K562 (cell line): ENCODE results near the gene POU2F1. TPM values are rescaled to one million over a fixed set of nuclear protein-coding genes. Genes with fewer than 3 reads are reported as not detected.

Source experiments
- ATAC-seq: fragments of 200-7000 bp; cut with Tn5 transposase; 3 replicates; pipeline ENCODE4 v1.9.1; 2020; ENCODE audit warnings: moderate library complexity
- BruUV-seq: library from RNA; stranded (reverse); fragments of 400-500 nt; replicated peaks from 2 replicates; lab custom pipeline; 2021; lab: Mats Ljungman, UMichigan
- CTCF ChIA-PET: fragments of 300-600 bp; formaldehyde crosslinking; extraction: SDS; loops from one replicate; lab custom pipeline; 2021; ENCODE audit warnings: low intra/inter-chr PET ratio; lab: Yijun Ruan, JAX
- POLR2A ChIA-PET: fragments of 300-600, 350-650 bp; sonication (Branson Sonifier 250); formaldehyde crosslinking; extraction: SDS; loops from one replicate; lab custom pipeline; 2021; ENCODE audit warnings: antibody characterized with exemption, inconsistent platforms; lab: Yijun Ruan, JAX
- DNase-seq, 4 experiments: peaks; one replicate each; pipeline versions ENCODE4 v3.0.0 to v3.0.0-alpha.2; 2011 to 2018; ENCODE audit warnings: low spot score in 3 of 4, mixed read lengths in 3 of 4; ENCODE audit errors: extremely low read depth in 1 of 4
- FAIRE-seq: peaks from 2 replicates; lab custom pipeline; 2011; peaks lifted over from hg19 to GRCh38; lab: Jason Lieb, UNC
- H2AFZ ChIP-seq: 2 replicates; pipeline ENCODE4 v1.6.0; 2011; ENCODE audit warnings: low read depth, low read length, control low read depth, inconsistent platforms
- H3K27ac ChIP-seq: fragments of 200-600 bp; 3 replicates; pipeline ENCODE4 v1.8.0; 2011; ENCODE audit warnings: low read depth, mild to moderate bottlenecking, control low read depth, inconsistent platforms, low read length, moderate library complexity, mixed read lengths; ENCODE audit errors: extremely low read depth
- H3K27me3 ChIP-seq, 2 experiments: fragments of 300-600 bp in 1 of 2; 2 replicates in 1 of 2; 3 replicates in 1 of 2; pipeline versions ENCODE4 v1.6.0 to v1.8.0; 2011; ENCODE audit warnings: inconsistent platforms in 2 of 2, low read length in 2 of 2, mild to moderate bottlenecking in 1 of 2, mixed read lengths in 1 of 2, moderate library complexity in 1 of 2; ENCODE audit not compliant: control insufficient read depth in 2 of 2, insufficient read depth in 2 of 2
- H3K36me3 ChIP-seq: fragments of 300-600 bp; 3 replicates; pipeline ENCODE4 v1.8.0; 2011; ENCODE audit warnings: mild to moderate bottlenecking, low read length, inconsistent platforms; ENCODE audit not compliant: control insufficient read depth, insufficient read depth
- H3K4me1 ChIP-seq, 2 experiments: fragments of 200-600 bp in 1 of 2; replicated peaks in 1 of 2; 2 replicates in 1 of 2; 3 replicates in 1 of 2; pipeline versions ENCODE4 v1.5.1 to v1.8.0; 2011; ENCODE audit warnings: inconsistent platforms in 2 of 2, low read length in 2 of 2, mild to moderate bottlenecking in 1 of 2, mixed read lengths in 1 of 2, moderate library complexity in 1 of 2; ENCODE audit not compliant: control insufficient read depth in 2 of 2, insufficient read depth in 2 of 2
- H3K4me2 ChIP-seq: 2 replicates; pipeline ENCODE4 v1.6.1; 2011; ENCODE audit warnings: low read length, control low read depth, inconsistent platforms, mixed read lengths; ENCODE audit not compliant: insufficient read depth
- H3K4me3 ChIP-seq: fragments of 200-600 bp; sonication (generic), shearing (Covaris generic); 2 replicates; pipeline ENCODE4 v1.5.1; 2016; ENCODE audit warnings: control low read depth, inconsistent platforms
- H3K79me2 ChIP-seq: fragments of 200-600 bp; 3 replicates; pipeline ENCODE4 v1.8.0; 2011; ENCODE audit warnings: low read length, inconsistent platforms; ENCODE audit not compliant: control insufficient read depth, insufficient read depth
- H3K9ac ChIP-seq, 2 experiments: 2 replicates each; pipeline versions ENCODE4 v1.6.0 to v1.6.1; 2011; ENCODE audit warnings: low read depth in 2 of 2, low read length in 2 of 2, control low read depth in 1 of 2, inconsistent platforms in 1 of 2, mild to moderate bottlenecking in 1 of 2, mixed read lengths in 1 of 2; ENCODE audit not compliant: insufficient read depth in 1 of 2
- H3K9me1 ChIP-seq: one replicate; pipeline ENCODE4 v1.6.0; 2011; ENCODE audit warnings: inconsistent platforms, mild to moderate bottlenecking, low read length, moderate library complexity; ENCODE audit not compliant: control insufficient read depth, insufficient read depth
- H3K9me3 ChIP-seq: replicated peaks from 2 replicates; pipeline ENCODE4 v1.5.1; 2011; ENCODE audit warnings: low read depth, low read length, inconsistent platforms; ENCODE audit not compliant: control insufficient read depth, insufficient read depth
- H4K20me1 ChIP-seq: replicated peaks from 2 replicates; pipeline ENCODE4 v1.6.1; 2011; ENCODE audit warnings: low read length, inconsistent platforms, mixed read lengths; ENCODE audit not compliant: control insufficient read depth, insufficient read depth
- ARHGAP35 ChIP-seq: fragments of 450-650 bp; IDR thresholded peaks from 2 replicates; pipeline ENCODE4 v1.6.1; 2018; ENCODE audit not compliant: partially characterized antibody
- BACH1 ChIP-seq: fragments of 200-800 bp; sonication (Bioruptor generic); IDR thresholded peaks from 2 replicates; pipeline ENCODE4 v1.6.1; 2016; ENCODE audit warnings: missing genetic modification characterization, missing compliant biosample characterization
- CHD1 ChIP-seq: fragments of 200-600 bp; sonication (generic); IDR thresholded peaks from one replicate; pipeline ENCODE4 v1.6.1; 2012; ENCODE audit warnings: mild to moderate bottlenecking, moderate library complexity, low read length, inconsistent platforms
- GATAD2A ChIP-seq: fragments of 450-650 bp; IDR thresholded peaks from 2 replicates; pipeline ENCODE4 v1.6.1; 2017
- KDM2B ChIP-seq: fragments of 250-450 bp; sonication (Bioruptor Pico); IDR thresholded peaks from 2 replicates; pipeline ENCODE4 v1.8.0; 2021; ENCODE audit warnings: mild to moderate bottlenecking, moderate library complexity
- MCM7 ChIP-seq, 2 experiments: fragments of 450-650 bp; IDR thresholded peaks; 2 replicates each; pipeline ENCODE4 v1.6.1; 2016 to 2018
- PTTG1 ChIP-seq: fragments of 450-650 bp; IDR thresholded peaks from 2 replicates; pipeline ENCODE4 v1.6.1; 2016; ENCODE audit warnings: low read depth, mild to moderate bottlenecking, missing genetic modification characterization, missing compliant biosample characterization
- TCFL5 ChIP-seq: fragments of 250-450 bp; sonication (Bioruptor Pico); conservative IDR thresholded peaks from 2 replicates; pipeline ENCODE4 v1.6.1; 2021; ENCODE audit warnings: mild to moderate bottlenecking, moderate library complexity, matching md5 sums
- ZC3H11A ChIP-seq: IDR thresholded peaks from 2 replicates; pipeline ENCODE4 v1.6.1; 2012; ENCODE audit warnings: low read depth, low read length, improper control_type of control experiment
- ZKSCAN3 ChIP-seq: fragments of 250-450 bp; sonication (Bioruptor Pico); IDR thresholded peaks from 2 replicates; pipeline ENCODE4 v1.4.0; 2020
- ZNF586 ChIP-seq: fragments of 450-650 bp; formaldehyde crosslinking; conservative IDR thresholded peaks from 2 replicates; pipeline ENCODE4 v1.4.0; 2020; ENCODE audit warnings: mild to moderate bottlenecking, moderate library complexity
- ZSCAN32 ChIP-seq: fragments of 450-650 bp; formaldehyde crosslinking; IDR thresholded peaks from 2 replicates; pipeline ENCODE4 v1.4.0; 2020; ENCODE audit warnings: mild to moderate bottlenecking, moderate library complexity
- WGBS: fragments of 100-300 bp; shearing (Covaris generic); methylation state at CpG from one replicate; pipeline ENCODE4 v1.1.6; 2016; ENCODE audit warnings: low coverage, mixed read lengths; ENCODE audit not compliant: insufficient coverage; ENCODE audit errors: missing lambda C conversion rate; 5-methylcytosine and 5-hydroxymethylcytosine counted together
- in situ Hi-C: fragments of 300-500 bp; cut with MboI; formaldehyde crosslinking; loops from 4 replicates; pipeline ENCODE4 v1.15.0; 2018; ENCODE audit warnings: inconsistent platforms, mixed read lengths
- intact Hi-C: fragments of 100-400 bp; cut with micrococcal nuclease; formaldehyde crosslinking; loops from 2 replicates; pipeline ENCODE4 v1.14.2; 2022
- polyA plus RNA-seq, 8 experiments: library from polyadenylated mRNA; depleted of rRNA in 4 of 8; stranded (reverse) in 5 of 8; unstranded in 3 of 8; fragments of >200 nt; fragmentation: Nextera tagmentation in 2 of 8; fragmentation: Illumina TruSeq in 1 of 8; extraction: Ambion mirVana in 2 of 8; extraction: Trizol in 1 of 8; gene quantifications; 2 replicates each; pipeline versions ENCODE4 v1.2.1 to v1.2.3, GENCODE V29; 2011 to 2014; ENCODE audit warnings: inconsistent platforms in 1 of 8, missing spikeins in 1 of 8
- total RNA-seq, 7 experiments: library from RNA; depleted of rRNA in 6 of 7; stranded (reverse); fragments of >200 nt in 6 of 7; fragmentation: Illumina TruSeq in 2 of 7; extraction: Trizol in 2 of 7; gene quantifications; 2 replicates each; pipeline versions ENCODE4 v1.2.1 to v1.2.3, GENCODE V29; 2011 to 2021; ENCODE audit warnings: low replicate concordance in 1 of 7
- TF ChIP-seq, protein P1 (sequence below): fragments of 250-450 bp; sonication (Bioruptor Pico); IDR thresholded peaks from 2 replicates; pipeline ENCODE4 v1.8.0; 2022; ENCODE audit warnings: inconsistent platforms, mild to moderate bottlenecking, moderate library complexity, borderline replicate concordance
- TF ChIP-seq, protein P2 (sequence below): IDR thresholded peaks from 2 replicates; pipeline ENCODE4 v1.6.1; 2011; ENCODE audit not compliant: insufficient read length; ENCODE audit errors: extremely low read depth

Gene POU2F1
- total and polyA plus RNA-seq, 9 of the 15 experiments (the other 6 are each of a cell fraction or from before 2014, with no cell fraction given), result 2.6 to 22.3 (median 8.8) TPM

DNA sequence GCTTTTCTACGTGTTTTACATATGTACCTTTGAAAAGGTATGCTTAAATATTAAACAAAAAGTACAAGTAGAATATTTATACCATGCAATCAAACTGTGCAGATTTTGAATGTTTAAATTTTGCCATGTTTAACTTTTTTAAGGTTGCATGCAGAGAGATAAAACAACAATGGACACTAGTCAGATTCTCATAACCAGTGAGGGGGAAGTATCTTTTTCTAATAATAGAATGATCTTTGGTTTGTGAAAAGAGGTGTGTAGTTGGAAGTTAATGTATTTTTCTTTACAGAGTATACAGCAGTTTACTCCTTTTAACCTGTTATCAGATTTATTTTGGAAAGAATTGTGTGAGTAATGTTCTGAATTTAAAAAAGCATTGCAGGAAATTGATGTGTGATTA lies 27.1 kb downstream of the POU2F1 start:
- WGBS, result 55% methylated on average over 1 of the region's 1 CpG
- ATAC-seq (no peak), DNase-seq (no peak), FAIRE-seq (no peak)
- no peak overlapping the region for H3K9ac ChIP-seq
- intact Hi-C loops (loop anchor here (2.0 kb wide), 1 partner anchor 17 kb away; no protein-coding TSS in a partner anchor), in situ Hi-C loops (no loop called here)
- H3K27me3 ChIP-seq, result no peaks in the 10 kb centered on the region
- H3K9me1 ChIP-seq, result peaks cover 2% of the 10 kb centered on the region
- H3K4me1 ChIP-seq, result peaks cover 15 to 25% of the 10 kb centered on the region in 2 experiments
- no TSS peak for BruUV-seq
- H3K27ac ChIP-seq, result no peak overlapping the region
- no peak overlapping the region for H2AFZ ChIP-seq
- H3K4me2 ChIP-seq, result no peak overlapping the region
- H3K36me3 ChIP-seq, result 0 out of 3 replicates have a peak, but pooled peaks cover 2% of the 10 kb centered on the region
- H3K79me2 ChIP-seq, result peaks cover 83% of the 10 kb centered on the region
- CTCF ChIA-PET, result no interaction called here
- POLR2A ChIA-PET, result interaction anchor here (0.6 to 1.0 kb wide), 4 partner anchors 15 to 440 kb away, joined by 3 to 6 read pairs (median 6); partner anchors contain the start of gene POU2F1
- H3K9me3 ChIP-seq, result no peaks in the 10 kb centered on the region
- peaks cover 5% of the 10 kb centered on the region for H4K20me1 ChIP-seq
- H3K4me3 ChIP-seq, result no peak overlapping the region
- TF ChIP-seq KDM2B (CRISPR knock-in tag), result no peak
- TF ChIP-seq ARHGAP35, result no peak
- no peak for TF ChIP-seq BACH1 (tag)
- no peak for TF ChIP-seq ZSCAN32 (CRISPR knock-in tag)
- TF ChIP-seq TCFL5 (CRISPR knock-in tag), result no peak
- TF ChIP-seq MCM7 (IDR thresholded peaks at IDR 0.05), result no peak
- TF ChIP-seq, protein P1, sequence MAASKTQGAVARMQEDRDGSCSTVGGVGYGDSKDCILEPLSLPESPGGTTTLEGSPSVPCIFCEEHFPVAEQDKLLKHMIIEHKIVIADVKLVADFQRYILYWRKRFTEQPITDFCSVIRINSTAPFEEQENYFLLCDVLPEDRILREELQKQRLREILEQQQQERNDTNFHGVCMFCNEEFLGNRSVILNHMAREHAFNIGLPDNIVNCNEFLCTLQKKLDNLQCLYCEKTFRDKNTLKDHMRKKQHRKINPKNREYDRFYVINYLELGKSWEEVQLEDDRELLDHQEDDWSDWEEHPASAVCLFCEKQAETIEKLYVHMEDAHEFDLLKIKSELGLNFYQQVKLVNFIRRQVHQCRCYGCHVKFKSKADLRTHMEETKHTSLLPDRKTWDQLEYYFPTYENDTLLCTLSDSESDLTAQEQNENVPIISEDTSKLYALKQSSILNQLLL, result no peak
- TF ChIP-seq ZC3H11A, result no peak
- TF ChIP-seq, protein P2, sequence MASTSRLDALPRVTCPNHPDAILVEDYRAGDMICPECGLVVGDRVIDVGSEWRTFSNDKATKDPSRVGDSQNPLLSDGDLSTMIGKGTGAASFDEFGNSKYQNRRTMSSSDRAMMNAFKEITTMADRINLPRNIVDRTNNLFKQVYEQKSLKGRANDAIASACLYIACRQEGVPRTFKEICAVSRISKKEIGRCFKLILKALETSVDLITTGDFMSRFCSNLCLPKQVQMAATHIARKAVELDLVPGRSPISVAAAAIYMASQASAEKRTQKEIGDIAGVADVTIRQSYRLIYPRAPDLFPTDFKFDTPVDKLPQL, result no peak
- no peak for TF ChIP-seq PTTG1
- no peak for TF ChIP-seq ZKSCAN3
- TF ChIP-seq GATAD2A, result no peak
- no peak for TF ChIP-seq CHD1
- no peak for TF ChIP-seq ZNF586 (CRISPR knock-in tag)
